ENCODE measurements around the gene GPER1.
"Not testable (repeated sequence)": the region's sequence is repeated elsewhere in the genome, so short reads cannot be mapped to it uniquely, and the experiment has no call there.

GPER1 gene

DNA sequence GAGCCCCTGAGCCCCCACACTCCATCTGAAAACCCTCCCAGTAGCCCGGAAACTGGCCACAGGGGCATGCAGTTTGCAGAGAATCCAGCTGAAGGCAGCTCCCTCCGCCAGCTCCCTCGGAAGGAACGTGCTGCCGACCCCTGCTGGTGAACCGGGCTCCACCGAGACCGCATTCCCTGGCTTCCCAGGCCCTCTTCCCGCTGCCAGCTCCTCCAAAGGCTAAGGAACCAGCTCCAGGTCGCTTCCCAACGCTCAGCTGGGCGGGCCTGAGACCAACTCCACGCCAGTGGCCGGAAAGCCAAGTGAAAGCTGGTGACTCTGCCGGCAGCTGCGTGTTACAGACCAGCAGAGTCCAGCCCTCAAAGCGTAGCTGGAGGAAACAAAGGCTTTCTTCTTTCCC is 35.8 kb downstream of the GPER1 start:
- DNase-seq, result no peak

- DNase-seq, result no peak
These were observed 36.3 kb downstream of the GPER1 start for GRCh38 chr7:1124164-1124563.

DNA sequence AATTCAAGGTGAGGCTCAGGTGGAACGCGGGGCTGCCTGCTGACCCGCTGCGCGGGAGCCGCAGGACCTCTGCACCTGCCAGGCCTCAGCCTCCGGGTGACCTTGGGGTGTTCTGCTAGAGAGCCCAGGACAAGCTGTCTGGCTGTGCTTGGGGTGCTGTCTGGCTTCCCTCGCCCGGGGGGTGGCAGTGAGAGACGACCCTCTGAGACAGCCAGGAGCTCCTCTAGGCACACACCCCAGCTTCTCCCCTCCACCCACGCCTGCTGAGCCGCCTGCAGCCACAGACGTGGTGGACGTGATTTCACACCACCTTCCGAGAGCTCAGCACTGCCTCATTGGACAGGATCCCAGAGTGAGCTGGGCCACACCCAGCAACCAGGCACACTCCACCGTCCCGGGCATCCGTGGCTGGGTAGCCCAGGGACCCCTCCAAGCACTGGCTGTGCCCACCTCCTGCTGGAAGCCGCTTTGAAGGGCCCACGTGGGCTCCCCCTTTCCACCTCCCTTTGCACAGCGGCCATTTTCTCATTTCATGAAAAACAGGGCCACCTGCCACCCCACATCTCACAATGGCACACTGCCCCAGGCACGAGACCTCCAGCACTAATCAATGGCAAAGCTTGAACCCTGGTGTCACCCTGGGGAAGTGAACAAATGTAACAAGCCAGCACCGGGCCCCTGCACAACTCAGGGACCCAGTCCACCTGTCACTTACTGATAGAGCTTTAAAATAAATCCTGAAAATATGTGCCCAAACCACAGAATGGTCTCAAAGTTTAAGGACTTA is 37.1 kb downstream of the GPER1 start:
- no peak for DNase-seq

DNA sequence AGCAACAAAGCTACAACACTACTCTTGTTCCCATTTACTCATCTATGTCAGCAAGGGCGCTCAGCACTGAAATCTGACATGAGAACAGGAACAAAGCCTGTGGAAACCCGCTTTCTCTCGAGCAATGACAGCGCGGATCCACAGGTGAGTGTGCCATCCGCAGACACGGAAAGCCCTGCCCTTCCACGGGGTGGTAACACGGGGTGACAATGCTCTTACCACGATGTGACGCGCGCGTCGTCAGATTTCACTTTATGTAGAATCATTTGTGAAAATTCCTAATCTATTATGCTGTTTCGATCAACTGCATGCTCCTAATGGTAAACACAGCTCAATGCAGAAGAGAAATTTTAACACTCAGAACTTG is 37.7 kb downstream of the GPER1 start:
- no peak for DNase-seq

GRCh38 chr7:1127001-1127400 is 39.1 kb downstream of the GPER1 start:
- no peak for DNase-seq

DNA sequence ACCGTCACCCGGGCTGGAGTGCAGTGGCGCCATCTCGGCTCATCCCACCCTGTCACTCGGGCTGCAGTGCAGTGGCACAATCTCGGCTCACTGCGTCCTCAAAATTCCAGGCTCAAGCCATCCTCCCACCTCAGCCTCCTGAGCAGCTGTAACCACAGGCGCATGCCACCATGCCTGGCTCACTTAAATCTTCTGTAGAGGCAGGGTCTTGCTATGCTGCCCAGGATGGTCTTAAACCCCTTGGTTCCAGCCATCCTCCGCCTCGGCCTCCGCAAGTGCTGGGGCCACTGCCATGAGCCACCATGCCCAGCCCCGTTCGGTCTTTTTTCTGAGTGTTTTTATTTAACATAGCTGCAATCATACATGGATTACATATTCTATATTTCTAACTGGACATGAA is 41.5 kb downstream of the GPER1 start:
- DNase-seq, result no peak

DNA sequence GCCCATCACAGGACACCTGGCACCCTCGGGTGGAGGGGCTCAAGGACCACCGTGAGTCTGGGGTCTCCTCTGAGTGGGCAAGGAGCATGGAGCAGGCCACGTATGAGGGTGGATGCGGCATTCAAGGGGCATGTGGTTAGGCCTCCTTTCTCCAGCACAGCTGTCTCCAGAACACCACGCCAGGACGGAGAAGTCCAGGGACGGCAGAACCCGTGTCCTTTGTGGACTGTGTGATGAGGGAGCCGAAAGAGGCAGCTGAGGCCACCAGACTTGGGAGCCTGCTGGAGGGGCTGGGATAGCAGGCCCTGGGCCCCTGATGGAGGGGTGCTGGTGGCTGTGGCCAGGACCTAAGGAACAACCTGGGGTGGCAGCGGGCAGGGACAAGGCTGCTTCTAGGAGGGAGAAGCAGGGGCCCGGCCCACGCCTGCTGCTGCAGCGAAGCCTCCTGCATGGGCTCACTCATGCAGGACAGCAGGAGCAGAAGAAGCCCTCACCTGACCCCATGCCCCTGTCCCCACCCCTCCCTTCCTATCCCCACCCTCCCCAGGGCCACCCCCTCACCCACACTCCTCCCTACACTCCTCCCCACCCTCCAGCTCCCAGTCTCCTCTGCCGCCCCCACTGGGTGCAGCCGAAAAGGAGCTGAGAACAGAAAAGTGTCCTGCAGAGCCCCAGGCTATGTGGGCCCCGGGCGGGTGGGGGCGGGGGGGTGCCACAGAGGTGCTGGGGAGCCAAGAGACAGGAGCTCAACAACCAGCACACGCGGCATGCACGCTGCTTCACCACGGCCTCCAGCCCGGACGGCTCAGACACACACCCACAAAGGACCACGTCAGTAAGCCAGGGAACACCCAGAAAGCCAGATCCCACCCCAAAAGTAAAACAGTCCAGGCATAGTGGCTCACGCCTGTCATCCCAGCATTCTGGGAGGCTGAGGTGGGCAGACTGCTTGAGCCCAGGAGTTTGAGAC is 42.4 kb downstream of the GPER1 start:
- no peak for DNase-seq

GRCh38 chr7:1131471-1132265 is 43.8 kb downstream of the GPER1 start:
- no peak for DNase-seq

GRCh38 chr7:1134951-1135350 is 47.0 kb downstream of the GPER1 start:
- no peak for DNase-seq

DNA sequence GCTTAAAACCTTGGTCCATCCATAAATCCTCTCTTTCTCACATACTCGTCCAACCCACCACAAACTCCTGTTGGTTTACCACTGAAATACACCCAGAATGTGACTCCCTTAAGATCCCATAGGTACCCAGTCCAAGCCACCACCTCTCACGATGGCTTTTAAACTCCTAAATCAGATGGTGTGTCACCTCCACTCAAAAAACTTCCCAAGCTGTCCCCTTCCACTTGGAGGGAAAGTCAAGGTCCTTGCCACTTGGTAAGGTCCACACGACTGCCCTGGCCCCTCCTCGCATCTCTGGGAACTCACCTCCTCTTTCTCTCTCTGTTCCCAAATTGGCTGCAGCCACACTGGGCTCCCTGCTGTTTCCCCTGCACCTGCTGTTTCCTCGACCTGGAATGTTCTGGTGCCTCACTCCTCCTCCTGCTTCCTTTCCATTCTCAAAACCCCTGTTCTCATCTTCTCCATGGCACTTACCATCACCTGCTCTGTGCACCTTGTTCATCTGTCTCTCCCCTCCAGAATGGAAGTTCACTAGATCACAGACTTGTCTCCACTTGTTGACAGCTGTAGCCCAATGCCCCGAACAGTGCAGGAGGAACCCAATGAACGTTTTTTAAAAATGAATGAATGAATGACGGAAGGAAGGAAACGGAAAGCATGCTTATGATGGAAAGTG is 49.1 kb downstream of the GPER1 start:
- DNase-seq, result no peak

GRCh38 chr7:1137517-1138167 is 49.7 kb downstream of the GPER1 start:
- no peak for DNase-seq

- DNase-seq, result no peak
These were observed 52.7 kb downstream of the GPER1 start for GRCh38 chr7:1140476-1141104.

GRCh38 chr7:1141651-1142050 is 53.7 kb downstream of the GPER1 start:
- no peak for DNase-seq

- no peak for DNase-seq
These were observed 54.2 kb downstream of the GPER1 start for GRCh38 chr7:1142051-1142635.

GRCh38 chr7:1143031-1143430 is 55.1 kb downstream of the GPER1 start:
- DNase-seq, result not testable (repeated sequence)
